Embryonic facial prominence (tissue), 1 donor: ENCODE results near the gene SERTAD3.
"Not testable (repeated sequence)": the region's sequence is repeated elsewhere in the genome, so short reads cannot be mapped to it uniquely, and the experiment has no call there.

Experiments used
- DNase-seq: peaks from one replicate; pipeline ENCODE4 v3.0.0-alpha.2; 2016; ENCODE audit errors: extremely low spot score

The SERTAD3 gene, protein sequence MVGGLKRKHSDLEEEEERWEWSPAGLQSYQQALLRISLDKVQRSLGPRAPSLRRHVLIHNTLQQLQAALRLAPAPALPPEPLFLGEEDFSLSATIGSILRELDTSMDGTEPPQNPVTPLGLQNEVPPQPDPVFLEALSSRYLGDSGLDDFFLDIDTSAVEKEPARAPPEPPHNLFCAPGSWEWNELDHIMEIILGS

DNA sequence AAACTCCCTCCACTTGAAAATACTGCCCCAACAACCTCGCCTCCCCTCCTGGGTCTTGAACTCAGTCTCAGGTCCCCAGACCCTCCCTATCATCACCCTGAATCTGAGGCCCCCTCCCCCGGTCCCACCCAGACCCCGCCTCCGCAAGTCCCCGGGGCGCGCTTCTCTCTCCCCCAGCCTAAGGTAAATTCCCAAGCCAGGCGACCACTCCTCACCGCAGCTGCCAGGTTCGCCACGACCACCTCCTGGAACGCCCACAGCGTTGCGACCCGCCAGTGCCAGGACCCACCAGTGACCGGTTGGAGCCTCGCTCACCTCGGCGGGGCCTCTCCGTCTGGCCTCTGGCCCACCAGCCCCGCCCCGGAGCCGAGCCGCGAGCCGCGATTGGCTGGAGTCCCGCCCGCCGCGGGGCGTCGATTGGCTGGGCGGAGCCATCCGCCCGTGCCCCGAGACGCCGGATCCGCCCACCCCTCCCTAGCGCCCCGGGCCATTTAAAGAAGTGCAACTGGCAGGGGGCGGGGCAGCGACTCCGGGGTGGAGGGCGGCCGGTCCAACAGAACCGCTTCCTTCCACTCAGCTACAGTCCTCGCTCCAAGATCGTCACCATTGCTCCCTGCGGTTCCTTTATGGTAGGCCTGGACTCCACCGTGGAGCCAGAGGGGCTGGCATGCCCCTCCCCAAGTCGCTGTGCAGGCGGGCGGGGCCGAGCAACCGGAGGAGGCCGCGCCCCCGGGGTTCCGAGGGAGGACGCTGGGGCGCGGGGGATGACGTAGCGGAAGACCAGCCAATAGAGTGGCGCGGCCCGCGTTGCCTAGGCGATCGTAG is at the start of gene SERTAD3:
Gene SERTAD3, minus strand, starts transcription at position 336 of the 825 bp plus-strand sequence. CDS start 2,255 bp downstream, outside the sequence.
- peak; percentile 95 for DNase-seq

- DNase-seq = no peak
Observed at GRCh38 chr19:40493778-40494177, 49.6 kb upstream of the SERTAD3 start.

DNA sequence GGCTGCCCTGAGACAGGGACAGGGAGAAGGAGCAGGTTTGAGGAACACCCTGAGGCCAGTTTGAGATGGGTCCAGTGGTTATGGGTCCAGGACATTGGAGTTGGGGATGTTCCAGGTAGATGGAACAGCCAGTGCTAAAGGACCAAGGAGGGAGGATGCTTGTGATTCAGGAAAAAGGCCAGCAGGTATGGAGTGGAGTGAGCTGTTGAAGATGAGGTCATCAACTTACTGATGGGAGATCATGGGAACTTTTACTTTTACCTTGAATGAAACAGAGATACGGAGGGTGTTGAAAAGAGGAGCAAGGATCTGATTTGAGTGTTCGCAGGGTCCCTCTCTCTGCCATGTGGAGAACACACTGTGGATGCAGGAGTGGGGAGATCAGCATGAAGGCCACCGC is 48.1 kb upstream of the SERTAD3 start:
- no peak for DNase-seq

GRCh38 chr19:40489882-40490230 is 45.7 kb upstream of the SERTAD3 start:
- DNase-seq = no peak

- DNase-seq = no peak
Observed at GRCh38 chr19:40486017-40486416, 41.9 kb upstream of the SERTAD3 start.

GRCh38 chr19:40475878-40476644 is 31.9 kb upstream of the SERTAD3 start:
- DNase-seq = not testable (repeated sequence)

DNA sequence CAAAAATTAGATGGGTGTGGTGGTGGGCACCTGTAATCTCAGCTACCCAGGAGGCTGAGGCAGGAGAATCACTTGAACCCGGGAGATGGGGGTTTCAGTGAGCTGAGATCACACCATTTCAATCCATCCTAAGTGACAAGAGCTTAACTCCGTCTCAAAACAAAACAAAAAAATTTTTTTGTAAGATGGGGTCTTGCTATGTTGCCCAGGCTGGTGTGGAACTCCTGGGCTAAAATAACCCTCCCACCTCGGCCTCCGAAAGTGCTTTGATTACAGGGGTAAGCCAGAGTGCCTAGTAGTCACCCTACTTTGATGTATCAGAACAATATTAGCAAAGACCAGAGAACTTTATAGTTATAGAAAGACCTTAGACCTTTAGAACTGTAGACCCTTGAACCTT is 30.6 kb upstream of the SERTAD3 start:
- no peak for DNase-seq

DNA sequence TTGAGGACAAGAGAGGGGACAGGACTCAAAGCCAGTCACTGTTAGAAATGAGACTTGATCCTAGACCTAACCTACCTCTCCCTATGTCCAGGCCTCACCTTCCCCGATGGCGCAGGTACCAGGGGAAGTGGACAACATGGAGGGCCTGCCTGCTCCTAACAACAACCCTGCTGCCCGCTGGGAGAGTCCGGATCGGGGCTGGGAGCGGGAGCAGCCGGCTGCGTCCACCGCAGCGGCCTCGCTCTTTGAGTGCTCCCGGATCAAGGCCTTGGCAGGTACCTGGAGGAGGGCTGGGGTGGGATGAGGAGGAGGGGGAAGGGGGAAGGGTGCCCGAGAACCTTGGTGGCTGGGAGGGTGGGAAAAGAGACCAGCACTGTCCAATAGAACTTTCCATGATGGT is 28.4 kb upstream of the SERTAD3 start:
- DNase-seq = no peak

GRCh38 chr19:40471111-40471510 is 27.0 kb upstream of the SERTAD3 start:
- DNase-seq = no peak

DNA sequence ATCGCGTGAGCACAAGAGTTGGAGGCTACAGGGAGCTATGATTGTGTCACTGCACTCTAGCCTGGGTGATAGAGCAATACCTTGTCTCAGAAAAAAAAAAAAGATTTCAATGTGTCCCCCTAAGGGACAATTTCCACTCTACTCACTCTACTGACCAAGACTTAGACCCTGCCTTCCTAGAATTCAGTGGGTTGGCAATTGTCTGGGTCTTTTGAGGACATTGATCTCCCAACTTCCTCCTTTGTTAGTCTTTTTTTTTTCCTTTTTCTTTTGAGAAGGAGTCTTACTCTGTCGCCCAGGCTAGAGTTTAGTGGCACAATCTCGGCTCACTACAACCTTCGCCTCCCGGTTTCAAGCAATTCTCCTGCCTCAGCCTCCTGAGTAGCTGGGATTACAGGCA is 24.9 kb upstream of the SERTAD3 start:
- DNase-seq = no peak

DNA sequence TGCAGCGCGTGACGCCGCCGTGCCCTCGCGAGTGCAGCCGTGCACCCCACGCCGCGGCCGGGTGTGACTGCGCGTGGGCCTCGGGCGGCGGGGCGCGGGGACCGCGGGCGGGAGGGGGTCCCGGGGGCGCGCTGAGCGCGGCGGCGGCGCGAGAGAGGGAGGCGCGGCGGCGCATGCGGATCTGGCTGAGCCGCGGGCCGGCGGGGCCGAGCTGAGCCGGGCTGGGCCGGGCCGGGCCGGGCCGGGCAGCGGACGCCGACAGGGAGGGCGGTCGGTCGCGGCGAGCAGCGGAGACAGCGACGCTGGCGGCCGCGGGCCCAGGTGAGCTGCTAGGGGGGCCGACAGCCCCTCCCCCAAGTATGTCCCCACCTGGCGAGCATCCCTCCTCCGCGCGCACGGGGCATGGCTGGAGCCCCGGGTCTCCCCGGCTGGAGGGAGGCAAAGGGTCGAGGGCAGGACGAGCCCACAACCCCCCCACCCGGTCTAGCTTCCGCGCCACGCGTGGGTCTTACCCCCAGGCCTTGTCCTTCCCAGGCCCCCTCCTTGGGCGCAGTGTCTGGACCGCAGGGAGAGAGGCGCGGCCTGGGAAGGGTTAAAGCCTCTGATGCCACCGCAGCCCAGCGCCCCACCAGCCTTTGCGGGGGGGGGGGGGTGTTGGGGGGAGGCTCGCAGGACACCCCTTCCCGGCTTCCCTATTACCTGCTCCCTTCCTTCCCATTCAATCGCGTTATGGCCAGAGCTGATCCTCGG is 23.0 kb upstream of the SERTAD3 start, which contains the start of gene SPTBN4:
Gene SPTBN4, plus strand, starts transcription at position 17 of the 750 bp plus-strand sequence. CDS start 5,621 bp downstream, outside the sequence.
- no peak for DNase-seq

DNA sequence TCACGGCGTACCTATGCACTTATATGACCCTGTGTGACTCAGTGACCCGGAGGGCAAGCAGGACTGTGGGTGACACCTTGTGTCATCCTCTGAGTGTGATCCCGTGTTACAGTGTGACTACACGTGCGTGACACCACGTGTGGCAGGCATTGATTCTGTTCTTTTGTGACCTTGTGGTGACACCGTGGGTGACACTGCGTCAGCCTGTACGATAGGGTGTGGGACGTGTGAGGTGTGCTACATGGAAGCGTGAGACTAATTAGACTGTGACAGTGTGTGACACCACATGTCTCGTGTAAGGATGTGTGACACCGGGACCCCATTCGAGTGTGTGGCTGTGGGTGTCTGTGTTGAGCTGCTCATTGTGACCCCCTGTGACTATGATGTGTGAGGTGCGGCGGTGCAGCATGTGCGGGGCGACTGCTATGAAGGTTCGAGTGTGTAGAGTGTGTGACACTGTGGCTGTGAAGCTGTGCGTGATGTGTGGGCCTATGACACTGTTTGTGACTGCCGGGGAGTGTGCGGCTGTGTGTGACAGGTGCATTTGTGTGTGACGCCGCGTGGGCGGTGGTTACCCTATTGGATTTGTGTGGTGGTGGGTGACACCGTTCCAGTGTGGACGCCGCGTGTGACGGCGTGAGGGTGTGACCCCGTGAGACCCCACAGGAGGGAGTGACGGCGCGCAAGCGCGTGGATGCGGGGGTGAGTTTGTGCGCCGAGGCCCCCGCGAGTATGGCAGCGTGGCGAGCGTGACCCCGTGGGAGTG is 22.3 kb upstream of the SERTAD3 start:
- peak; percentile 21 for DNase-seq

GRCh38 chr19:40465557-40466218 is 21.6 kb upstream of the SERTAD3 start, which contains the start of gene BLVRB:
Gene BLVRB (minus strand): TSS chr19:40465745. CDS start chr19:40465688, 57 bp downstream.
- peak; percentile 94 for DNase-seq

DNA sequence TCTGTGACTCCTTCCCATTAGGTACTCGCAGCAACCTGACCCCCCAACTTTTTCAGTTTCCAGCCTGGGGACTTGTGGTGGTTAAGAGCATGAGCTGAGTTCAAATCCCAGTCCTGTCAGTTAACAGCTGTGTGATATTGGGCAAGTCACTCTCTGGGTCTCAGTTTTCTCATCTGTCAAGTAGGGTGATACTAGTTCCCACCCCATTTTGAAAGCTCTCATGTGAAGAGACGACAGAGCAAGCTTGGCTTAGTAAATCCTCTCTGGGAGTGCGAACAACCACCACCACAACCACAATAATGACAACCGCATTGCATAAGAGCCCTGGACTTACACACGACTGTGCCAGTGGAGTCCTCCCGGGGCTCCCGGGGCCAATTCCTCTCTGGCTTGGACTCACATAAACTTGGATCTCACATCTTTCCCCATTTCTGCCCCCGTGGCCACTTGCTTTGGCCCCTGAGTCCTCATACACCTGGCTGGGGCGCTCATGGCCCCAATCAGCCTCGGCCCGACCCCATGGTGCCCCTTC is 21.0 kb upstream of the SERTAD3 start:
- no peak for DNase-seq

DNA sequence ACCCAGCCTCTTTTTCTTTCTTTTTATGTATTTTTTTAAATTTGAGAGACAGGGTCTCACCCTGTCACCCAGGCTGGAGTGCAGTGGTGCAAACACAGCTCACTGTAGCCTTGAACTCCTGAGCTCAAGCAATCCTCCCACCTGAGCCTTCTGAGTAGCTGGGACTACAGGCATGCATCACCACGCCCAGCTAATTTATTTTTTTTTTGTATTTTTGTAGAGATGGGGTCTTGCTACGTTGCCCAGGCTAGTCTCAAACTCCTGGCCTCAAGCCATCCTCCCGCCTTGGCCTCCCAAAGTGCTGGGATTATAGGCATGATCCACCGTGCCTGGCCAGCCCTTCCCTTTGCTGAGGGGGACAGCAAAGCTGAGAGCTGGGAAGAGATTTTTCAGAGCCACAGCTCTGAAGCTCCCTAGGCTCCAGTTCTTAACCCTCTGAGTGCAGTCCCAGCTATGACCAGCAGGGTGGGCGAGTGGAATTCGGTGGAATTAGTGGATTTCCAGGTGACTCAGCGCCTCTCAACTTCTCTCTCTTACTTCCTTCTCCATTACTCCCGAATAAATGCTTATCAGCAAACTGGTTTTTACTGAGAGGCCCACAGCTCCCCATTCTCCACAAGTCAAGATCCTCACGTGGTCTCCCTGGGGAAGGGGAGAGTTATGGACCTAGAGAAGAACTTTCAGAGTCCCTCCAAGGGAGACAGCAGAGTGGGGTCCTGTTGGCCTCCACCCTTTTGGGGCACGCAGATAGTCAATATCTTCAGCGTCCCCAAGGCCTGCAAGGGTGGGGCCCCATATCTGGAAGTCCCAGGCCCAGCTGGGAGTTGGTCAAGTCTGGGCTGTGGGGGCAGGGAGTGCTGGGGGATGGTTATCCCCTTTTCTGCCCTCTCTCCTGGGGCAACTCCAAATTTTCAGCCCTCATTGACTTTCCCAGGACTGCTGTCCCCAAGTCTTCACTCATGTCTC is 20.2 kb upstream of the SERTAD3 start:
- DNase-seq = peak; percentile 52

DNA sequence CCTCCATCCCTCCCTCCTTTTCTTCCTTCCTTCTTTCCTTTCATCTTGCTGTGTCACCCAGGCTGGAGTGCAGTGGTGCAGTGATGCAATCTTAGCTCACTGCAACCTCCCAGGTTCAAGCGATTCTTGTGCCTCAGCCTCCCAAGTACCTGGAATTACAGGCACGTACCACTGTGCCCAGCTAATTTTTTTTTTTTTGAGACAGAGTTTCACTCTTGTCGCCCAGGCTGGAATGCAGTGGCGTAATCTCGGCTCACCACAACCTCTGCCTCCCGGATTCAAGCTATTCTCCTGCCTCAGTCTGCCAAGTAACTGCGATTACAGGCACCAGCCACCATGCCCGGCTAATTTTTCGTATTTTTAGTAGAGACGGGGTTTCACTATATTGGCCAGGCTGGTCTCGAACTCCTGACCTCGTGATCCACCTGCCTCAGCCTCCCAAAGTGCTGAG is 19.5 kb upstream of the SERTAD3 start:
- DNase-seq = not testable (repeated sequence)

DNA sequence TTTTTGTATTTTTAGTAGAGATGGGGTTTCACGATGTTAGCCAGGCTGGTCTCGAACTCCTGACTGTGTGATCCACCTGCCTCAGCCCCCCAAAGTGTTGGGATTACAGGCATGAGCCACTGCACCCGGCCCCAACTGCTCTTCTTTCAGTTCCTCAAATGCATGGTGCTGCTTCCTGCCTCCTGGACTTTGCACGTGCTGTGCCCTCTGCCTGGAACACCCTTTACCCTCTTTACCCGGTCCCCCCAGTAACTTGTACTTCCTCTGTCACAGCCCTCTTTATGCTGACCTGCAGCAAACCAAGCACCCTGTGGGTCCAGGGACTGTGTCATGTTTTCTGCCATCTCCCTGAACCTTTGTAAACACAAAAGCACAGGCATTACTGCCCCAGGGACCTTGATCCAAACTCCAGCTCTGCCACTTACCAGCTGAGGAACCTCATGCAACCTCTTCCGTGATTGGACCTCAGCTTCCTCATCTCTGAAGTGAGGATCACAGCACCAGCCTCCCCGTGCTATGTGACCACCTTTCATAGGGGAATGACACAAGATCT is 17.6 kb upstream of the SERTAD3 start:
- DNase-seq = no peak

DNA sequence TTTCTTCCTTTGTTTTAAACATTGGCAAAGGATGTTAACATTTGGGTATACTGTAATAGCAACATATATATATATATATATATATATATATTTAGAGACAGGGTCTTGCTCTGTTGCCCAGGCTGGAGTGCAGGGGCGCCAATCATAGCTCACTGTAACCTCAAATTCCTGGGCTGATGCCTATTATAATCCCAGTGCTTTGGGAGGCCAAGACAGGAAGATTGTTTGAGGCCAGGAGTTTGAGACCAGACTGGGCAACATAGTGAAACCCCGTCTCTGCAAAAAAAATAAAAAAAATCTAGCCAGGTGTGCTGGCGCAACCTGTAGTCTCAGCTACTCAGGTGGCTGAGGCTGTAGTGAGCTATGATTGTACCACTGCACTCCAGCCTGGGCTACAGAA is 16.1 kb upstream of the SERTAD3 start:
- no peak for DNase-seq
